K562 (cell line): Measurements from ENCODE around the gene AHNAK. TPM values are rescaled to one million over a fixed set of nuclear protein-coding genes. Genes with fewer than 3 reads are reported as not detected.
A peak's percentile ranks its signal among the peaks of the same experiment; 100 is the strongest.

Experiments
- ATF7 ChIP-seq: fragments of 450-650 bp; IDR thresholded peaks from 2 replicates; pipeline ENCODE4 v1.7.1; 2014; ENCODE audit warnings: mild to moderate bottlenecking, moderate library complexity
- CAMTA2 ChIP-seq: fragments of 250-450 bp; sonication (Bioruptor Pico); conservative IDR thresholded peaks from 2 replicates; pipeline ENCODE4 v1.5.1; 2022
- EP300 ChIP-seq: IDR thresholded peaks from 2 replicates; pipeline ENCODE4 v1.6.1; 2012; ENCODE audit warnings: low read length, improper control_type of control experiment
- FOXM1 ChIP-seq, 2 experiments: fragments of 450-650 bp in 1 of 2; sonication (generic) in 1 of 2; formaldehyde crosslinking in 1 of 2; IDR thresholded peaks; 2 replicates each; pipeline versions ENCODE4 v1.6.1 to v1.9.0; 2017 to 2022; ENCODE audit warnings: low read depth in 2 of 2, mild to moderate bottlenecking in 2 of 2, missing genetic modification reagents in 1 of 2, moderate library complexity in 1 of 2
- FOXP1 ChIP-seq: sonication (generic); formaldehyde crosslinking; IDR thresholded peaks from 2 replicates; pipeline ENCODE4 v1.8.0; 2022; ENCODE audit warnings: mild to moderate bottlenecking, missing genetic modification reagents
- KDM4B ChIP-seq, 2 experiments: fragments of 450-650 bp in 1 of 2; sonication (generic) in 1 of 2; IDR thresholded peaks; 2 replicates each; pipeline ENCODE4 v1.6.1; 2016 to 2017; ENCODE audit warnings: borderline replicate concordance in 2 of 2, antibody characterized with exemption in 1 of 2, low read depth in 1 of 2, mild to moderate bottlenecking in 1 of 2
- MAZ ChIP-seq, 2 experiments: fragments of 450-650 bp in 1 of 2; sonication (generic) in 1 of 2; formaldehyde crosslinking; IDR thresholded peaks in 1 of 2; conservative IDR thresholded peaks in 1 of 2; 2 replicates each; pipeline versions ENCODE4 v1.4.0 to v1.5.0; 2020; ENCODE audit warnings: mild to moderate bottlenecking in 1 of 2, missing genetic modification reagents in 1 of 2
- MEIS2 ChIP-seq: fragments of 450-650 bp; IDR thresholded peaks from 2 replicates; pipeline ENCODE4 v1.6.1; 2014; ENCODE audit warnings: mild to moderate bottlenecking; ENCODE audit not compliant: partially characterized antibody
- NCOA6 ChIP-seq: fragments of 450-650 bp; IDR thresholded peaks from 2 replicates; pipeline ENCODE4 v1.6.1; 2017; ENCODE audit warnings: mild to moderate bottlenecking
- NELFE ChIP-seq: IDR thresholded peaks from 2 replicates; pipeline ENCODE4 v1.6.1; 2011; ENCODE audit warnings: mild to moderate bottlenecking; ENCODE audit not compliant: insufficient read depth, insufficient read length
- NKRF ChIP-seq: fragments of 450-650 bp; IDR thresholded peaks from 2 replicates; pipeline ENCODE4 v1.6.1; 2016; ENCODE audit warnings: borderline replicate concordance
- NR0B1 ChIP-seq: fragments of 450-650 bp; IDR thresholded peaks from one replicate; pipeline ENCODE4 v1.6.1; 2018; ENCODE audit warnings: mild to moderate bottlenecking, moderate library complexity; ENCODE audit not compliant: partially characterized antibody
- PCBP2 ChIP-seq: fragments of 200-400 bp; formaldehyde crosslinking; IDR thresholded peaks from 2 replicates; pipeline ENCODE4 v1.6.1; 2018; ENCODE audit warnings: low read length, low read depth, mild to moderate bottlenecking, moderate library complexity; ENCODE audit not compliant: poor library complexity, severe bottlenecking
- RBM25 ChIP-seq: fragments of 200-400 bp; formaldehyde crosslinking; IDR thresholded peaks from 2 replicates; pipeline ENCODE4 v1.6.1; 2018; ENCODE audit warnings: low read length, low read depth, moderate library complexity; ENCODE audit not compliant: severe bottlenecking
- RHOXF2B ChIP-seq: fragments of 250-450 bp; sonication (Bioruptor Pico); conservative IDR thresholded peaks from 2 replicates; pipeline ENCODE4 v1.5.1; 2021
- SLC30A9 ChIP-seq: fragments of 250-450 bp; sonication (Bioruptor Pico); IDR thresholded peaks from 2 replicates; pipeline ENCODE4 v1.8.0; 2022; ENCODE audit warnings: mild to moderate bottlenecking, moderate library complexity
- TRIM28 ChIP-seq: fragments of 450-650 bp; IDR thresholded peaks from 2 replicates; pipeline ENCODE4 v1.6.1; 2017
- TSC22D4 ChIP-seq: fragments of 450-650 bp; IDR thresholded peaks from 2 replicates; pipeline ENCODE4 v1.6.1; 2016; ENCODE audit warnings: missing genetic modification characterization, missing biosample characterization, control low read depth
- U2AF1 ChIP-seq: fragments of 200-400 bp; formaldehyde crosslinking; optimal IDR thresholded peaks from 2 replicates; pipeline ENCODE3; 2017; ENCODE audit warnings: mild to moderate bottlenecking, low read depth, low read length, moderate library complexity
- WHSC1 ChIP-seq: IDR thresholded peaks from one replicate; pipeline ENCODE4 v1.6.1; 2012; ENCODE audit warnings: low read length, control low read depth, inconsistent platforms
- ZFP91 ChIP-seq: sonication (generic); formaldehyde crosslinking; IDR thresholded peaks from 2 replicates; pipeline ENCODE4 v1.8.0; 2022; ENCODE audit warnings: mild to moderate bottlenecking, missing genetic modification reagents
- ZNF316 ChIP-seq: fragments of 450-650 bp; IDR thresholded peaks from 2 replicates; pipeline ENCODE4 v1.6.1; 2016
- ZNF384 ChIP-seq: IDR thresholded peaks from 2 replicates; pipeline ENCODE4 v1.6.1; 2012; ENCODE audit warnings: low read depth, low read length, improper control_type of control experiment
- ZNF696 ChIP-seq: fragments of 250-450 bp; sonication (Bioruptor Pico); conservative IDR thresholded peaks from 2 replicates; pipeline ENCODE4 v1.4.0; 2020; ENCODE audit warnings: mild to moderate bottlenecking, moderate library complexity
- ZNF699 ChIP-seq: fragments of 250-450 bp; sonication (Bioruptor Pico); IDR thresholded peaks from 2 replicates; pipeline ENCODE4 v1.8.0; 2021; ENCODE audit warnings: mild to moderate bottlenecking, moderate library complexity; ENCODE audit not compliant: insufficient replicate concordance
- polyA plus RNA-seq, 8 experiments: library from polyadenylated mRNA; depleted of rRNA in 4 of 8; stranded (reverse) in 5 of 8; unstranded in 3 of 8; fragments of >200 nt; fragmentation: Nextera tagmentation in 2 of 8; fragmentation: Illumina TruSeq in 1 of 8; extraction: Ambion mirVana in 2 of 8; extraction: Trizol in 1 of 8; gene quantifications; 2 replicates each; pipeline versions ENCODE4 v1.2.1 to v1.2.3, GENCODE V29; 2011 to 2014; ENCODE audit warnings: inconsistent platforms in 1 of 8, missing spikeins in 1 of 8
- total RNA-seq, 7 experiments: library from RNA; depleted of rRNA in 6 of 7; stranded (reverse); fragments of >200 nt in 6 of 7; fragmentation: Illumina TruSeq in 2 of 7; extraction: Trizol in 2 of 7; gene quantifications; 2 replicates each; pipeline versions ENCODE4 v1.2.1 to v1.2.3, GENCODE V29; 2011 to 2021; ENCODE audit warnings: low replicate concordance in 1 of 7

The AHNAK gene
- total and polyA plus RNA-seq, 9 of the 15 experiments (the other 6 are each of a cell fraction or from before 2014, with no cell fraction given) = 1.5 to 89.7 (median 45.0) TPM

- peak; percentile 29; the same call in 1 of the 2 replicates for TF ChIP-seq NKRF
- no peak for TF ChIP-seq WHSC1
- no peak for TF ChIP-seq ZNF699 (CRISPR knock-in tag)
- no peak for TF ChIP-seq ATF7
- no peak for TF ChIP-seq EP300
- no peak for TF ChIP-seq FOXP1 (CRISPR knock-in tag)
- TF ChIP-seq TSC22D4 = no peak
- TF ChIP-seq NR0B1 = no peak
- no peak for TF ChIP-seq SLC30A9 (CRISPR knock-in tag)
- no peak for TF ChIP-seq U2AF1
- no peak for TF ChIP-seq ZNF316
- no peak for TF ChIP-seq PCBP2
- 0 out of 4 replicates have a peak, but pooled peaks of 1 of the 2 experiments have one; percentile 2 for TF ChIP-seq KDM4B (IDR thresholded peaks at IDR 0.05; ENCODE audit: borderline replicate concordance in 2 of 2, low read depth in 1 of 2)
- no peak; the same call in 1 of the 2 replicates for TF ChIP-seq CAMTA2 (CRISPR knock-in tag)
- no peak for TF ChIP-seq ZNF384
- TF ChIP-seq TRIM28 = no peak
- no peak for TF ChIP-seq RBM25
- no peak; a peak in 1 of 4 replicates for TF ChIP-seq MAZ (CRISPR knock-in tag; conservative IDR thresholded peaks at IDR 0.05 in 1 of 2, IDR thresholded peaks at IDR 0.05 in 1 of 2)
- TF ChIP-seq NELFE = no peak
- no peak for TF ChIP-seq FOXM1 (IDR thresholded peaks at IDR 0.05; ENCODE audit: low read depth)
- no peak for TF ChIP-seq FOXM1 (CRISPR knock-in tag; IDR thresholded peaks at IDR 0.05; ENCODE audit: low read depth)
- no peak for TF ChIP-seq NCOA6
- TF ChIP-seq MEIS2 = peak; percentile 56
- TF ChIP-seq ZFP91 (CRISPR knock-in tag) = no peak
- TF ChIP-seq RHOXF2B (CRISPR knock-in tag) = 0 out of 2 replicates have a peak, but pooled peaks have one; percentile 54
- 0 out of 2 replicates have a peak, but pooled peaks have one; percentile 63 for TF ChIP-seq ZNF696 (CRISPR knock-in tag)
Measured at GRCh38 chr11:62574363-62575071, 27.9 kb upstream of the AHNAK start (continued).
